HepG2 (cell line): Measurements from ENCODE around the gene WWC2. TPM values are rescaled to one million over a fixed set of nuclear protein-coding genes. Genes with fewer than 3 reads are reported as not detected.

Experiments
- ATAC-seq: fragments of 200-7000 bp; cut with Tn5 transposase; 3 replicates; pipeline ENCODE4 v1.9.1; 2020; ENCODE audit warnings: mild to moderate bottlenecking, moderate library complexity
- BruUV-seq: library from RNA; stranded (reverse); fragments of 400-500 nt; replicated peaks from 2 replicates; lab custom pipeline; 2021; lab: Mats Ljungman, UMichigan
- CTCF ChIA-PET: fragments of 300-600 bp; formaldehyde crosslinking; extraction: SDS; loops from one replicate; lab custom pipeline; 2021; ENCODE audit warnings: low total read pairs, inconsistent platforms, low intra/inter-chr PET ratio; lab: Yijun Ruan, JAX
- POLR2A ChIA-PET: fragments of 350-600 bp; sonication (Branson Sonifier 250); formaldehyde crosslinking; loops from one replicate; lab custom pipeline; 2020; ENCODE audit warnings: antibody characterized with exemption, inconsistent platforms; lab: Yijun Ruan, JAX
- DNase-seq: peaks from one replicate; pipeline ENCODE4 v3.0.0-alpha.2; 2015; ENCODE audit warnings: low spot score
- FAIRE-seq: peaks from 3 replicates; lab custom pipeline; 2011; peaks lifted over from hg19 to GRCh38; lab: Jason Lieb, UNC
- H2AFZ ChIP-seq: one replicate; pipeline ENCODE4 v1.6.1; 2011; ENCODE audit warnings: low read length, inconsistent platforms
- H3K27ac ChIP-seq: fragments of 300-600 bp; 3 replicates; pipeline ENCODE4 v1.8.0; 2011; ENCODE audit warnings: mixed run types, mild to moderate bottlenecking, mixed read lengths, low read length, inconsistent platforms; ENCODE audit not compliant: insufficient read depth; ENCODE audit errors: extremely low read length
- H3K27me3 ChIP-seq, 2 experiments: fragments of 200-600 bp in 1 of 2; 2 replicates in 1 of 2; 3 replicates in 1 of 2; pipeline versions ENCODE4 v1.6.0 to v1.8.0; 2011; ENCODE audit warnings: low read length in 2 of 2, mild to moderate bottlenecking in 2 of 2, moderate library complexity in 2 of 2, inconsistent platforms in 1 of 2; ENCODE audit not compliant: insufficient read depth in 2 of 2, control insufficient read depth in 1 of 2
- H3K36me3 ChIP-seq, 2 experiments: fragments of 200-600 bp in 1 of 2; replicated peaks in 1 of 2; 2 replicates in 1 of 2; 3 replicates in 1 of 2; pipeline versions ENCODE4 v1.5.1 to v1.8.0; 2011; ENCODE audit warnings: low read length in 2 of 2, inconsistent platforms in 1 of 2; ENCODE audit not compliant: insufficient read depth in 2 of 2, control insufficient read depth in 1 of 2
- H3K4me1 ChIP-seq: 2 replicates; pipeline ENCODE4 v1.5.1; 2012; ENCODE audit warnings: low read length, inconsistent platforms; ENCODE audit not compliant: insufficient read depth
- H3K4me2 ChIP-seq: 2 replicates; pipeline ENCODE4 v1.6.0; 2011; ENCODE audit warnings: low read depth, low read length, inconsistent platforms
- H3K4me3 ChIP-seq, 3 experiments: fragments of 200-600 bp in 1 of 3; sonication (generic), shearing (Covaris generic) in 1 of 3; replicated peaks in 1 of 3; 2 replicates each; pipeline ENCODE4 v1.5.1; 2011 to 2016; ENCODE audit warnings: low read length in 3 of 3, inconsistent platforms in 2 of 3, low read depth in 2 of 3, mild to moderate bottlenecking in 2 of 3, control low read depth in 1 of 3, mixed read lengths in 1 of 3; ENCODE audit not compliant: insufficient read depth in 1 of 3
- H3K79me2 ChIP-seq: one replicate; pipeline ENCODE4 v1.6.1; 2011; ENCODE audit warnings: low read length, inconsistent platforms; ENCODE audit not compliant: insufficient read depth
- H3K9ac ChIP-seq: 2 replicates; pipeline ENCODE4 v1.6.0; 2011; ENCODE audit warnings: mild to moderate bottlenecking, low read depth, low read length, inconsistent platforms; ENCODE audit not compliant: insufficient read depth
- H3K9me3 ChIP-seq: 2 replicates; pipeline ENCODE4 v1.5.1; 2012; ENCODE audit warnings: mild to moderate bottlenecking, low read length
- H4K20me1 ChIP-seq: 2 replicates; pipeline ENCODE4 v1.6.0; 2011; ENCODE audit warnings: inconsistent platforms, mild to moderate bottlenecking, low read length, moderate library complexity; ENCODE audit not compliant: insufficient read depth
- RAD21 ChIP-seq: fragments of 450-650 bp; formaldehyde crosslinking; IDR thresholded peaks from 2 replicates; pipeline ENCODE4 v1.5.0; 2020; ENCODE audit warnings: mild to moderate bottlenecking
- STAG1 ChIP-seq: sonication (generic); formaldehyde crosslinking; IDR thresholded peaks from 2 replicates; pipeline ENCODE4 v1.4.0; 2020; ENCODE audit warnings: missing genetic modification reagents
- TAF1 ChIP-seq: sonication (generic); formaldehyde crosslinking; IDR thresholded peaks from 2 replicates; pipeline ENCODE4 v1.4.0; 2020; ENCODE audit warnings: missing genetic modification reagents
- ZBTB1 ChIP-seq: sonication (generic); formaldehyde crosslinking; IDR thresholded peaks from 2 replicates; pipeline ENCODE4 v1.4.0; 2020; ENCODE audit warnings: missing genetic modification reagents, borderline replicate concordance
- ZNF670 ChIP-seq: sonication (generic); formaldehyde crosslinking; IDR thresholded peaks from 2 replicates; pipeline ENCODE4 v1.8.0; 2022; ENCODE audit warnings: mild to moderate bottlenecking, missing genetic modification reagents, borderline replicate concordance
- ZNF746 ChIP-seq: sonication (generic); formaldehyde crosslinking; IDR thresholded peaks from 2 replicates; pipeline ENCODE4 v1.8.0; 2022; ENCODE audit warnings: mild to moderate bottlenecking, missing genetic modification reagents
- ZNF816 ChIP-seq: sonication (generic); formaldehyde crosslinking; IDR thresholded peaks from 2 replicates; pipeline ENCODE4 v1.8.0; 2022; ENCODE audit warnings: missing genetic modification reagents, mild to moderate bottlenecking, borderline replicate concordance
- WGBS: methylation state at CpG from one replicate; pipeline ENCODE4 v1.1.6; 2017; ENCODE audit warnings: low lambda C conversion rate; 5-methylcytosine and 5-hydroxymethylcytosine counted together
- in situ Hi-C: cut with HindIII; loops from 2 replicates; pipeline ENCODE4 v1.10.0; 2017; ENCODE audit warnings: low pct_unique_long_range_greater_than_20kb; ENCODE audit not compliant: extremely low pct_ligation_motif_present
- intact Hi-C: fragments of 100-400 bp; cut with micrococcal nuclease; formaldehyde crosslinking; loops from one replicate; pipeline ENCODE4 v1.10.0; 2022; ENCODE audit not compliant: unreplicated experiment
- polyA plus RNA-seq, 8 experiments: library from polyadenylated mRNA; depleted of rRNA in 3 of 8; stranded (reverse) in 7 of 8; unstranded in 1 of 8; fragments of >200 nt; fragmentation: Illumina TruSeq in 4 of 8; extraction: Trizol in 4 of 8; gene quantifications; 2 replicates each; pipeline versions ENCODE4 v1.2.1 to v1.2.3, GENCODE V29; 2011 to 2016; ENCODE audit warnings: low read depth in 4 of 8, missing spikeins in 1 of 8, mixed read lengths in 1 of 8; ENCODE audit not compliant: insufficient read depth in 1 of 8
- total RNA-seq, 5 experiments: library from RNA; depleted of rRNA; stranded (reverse); fragments of >200 nt; fragmentation: Illumina TruSeq; extraction: Trizol; gene quantifications; 2 replicates each; pipeline ENCODE4 v1.2.3, GENCODE V29; 2016; ENCODE audit warnings: low read depth in 1 of 5
- TF ChIP-seq, protein P1 (sequence below): sonication (generic); formaldehyde crosslinking; IDR thresholded peaks from 2 replicates; pipeline ENCODE4 v1.4.0; 2020; ENCODE audit warnings: mild to moderate bottlenecking, missing genetic modification reagents
- TF ChIP-seq, protein P2 (sequence below): IDR thresholded peaks from 2 replicates; pipeline ENCODE4 v1.6.1; 2016; ENCODE audit warnings: missing biosample characterization, missing genetic modification reagents, low read depth

The WWC2 gene
- total and polyA plus RNA-seq, 2 of the 13 experiments (the other 11 are each of a cell fraction or from before 2014, with no cell fraction given), result 40.0 to 50.1 TPM

GRCh38 chr4:183140911-183141320, 41.9 kb downstream of the WWC2 start (continued):
- no peak for TF ChIP-seq TAF1

- TF ChIP-seq ZNF670 (CRISPR knock-in tag) (no peak), ZNF746 (CRISPR knock-in tag) (no peak), ZBTB1 (CRISPR knock-in tag) (no peak), RAD21 (no peak), STAG1 (CRISPR knock-in tag) (0 out of 2 replicates have a peak, but pooled peaks have one; percentile 4), ZNF816 (CRISPR knock-in tag) (no peak)
- TF ChIP-seq, protein P1, sequence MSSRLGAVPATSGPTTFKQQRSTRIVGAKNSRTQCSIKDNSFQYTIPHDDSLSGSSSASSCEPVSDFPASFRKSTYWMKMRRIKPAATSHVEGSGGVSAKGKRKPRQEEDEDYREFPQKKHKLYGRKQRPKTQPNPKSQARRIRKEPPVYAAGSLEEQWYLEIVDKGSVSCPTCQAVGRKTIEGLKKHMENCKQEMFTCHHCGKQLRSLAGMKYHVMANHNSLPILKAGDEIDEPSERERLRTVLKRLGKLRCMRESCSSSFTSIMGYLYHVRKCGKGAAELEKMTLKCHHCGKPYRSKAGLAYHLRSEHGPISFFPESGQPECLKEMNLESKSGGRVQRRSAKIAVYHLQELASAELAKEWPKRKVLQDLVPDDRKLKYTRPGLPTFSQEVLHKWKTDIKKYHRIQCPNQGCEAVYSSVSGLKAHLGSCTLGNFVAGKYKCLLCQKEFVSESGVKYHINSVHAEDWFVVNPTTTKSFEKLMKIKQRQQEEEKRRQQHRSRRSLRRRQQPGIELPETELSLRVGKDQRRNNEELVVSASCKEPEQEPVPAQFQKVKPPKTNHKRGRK (CRISPR knock-in tag), result no peak
- TF ChIP-seq, protein P2, sequence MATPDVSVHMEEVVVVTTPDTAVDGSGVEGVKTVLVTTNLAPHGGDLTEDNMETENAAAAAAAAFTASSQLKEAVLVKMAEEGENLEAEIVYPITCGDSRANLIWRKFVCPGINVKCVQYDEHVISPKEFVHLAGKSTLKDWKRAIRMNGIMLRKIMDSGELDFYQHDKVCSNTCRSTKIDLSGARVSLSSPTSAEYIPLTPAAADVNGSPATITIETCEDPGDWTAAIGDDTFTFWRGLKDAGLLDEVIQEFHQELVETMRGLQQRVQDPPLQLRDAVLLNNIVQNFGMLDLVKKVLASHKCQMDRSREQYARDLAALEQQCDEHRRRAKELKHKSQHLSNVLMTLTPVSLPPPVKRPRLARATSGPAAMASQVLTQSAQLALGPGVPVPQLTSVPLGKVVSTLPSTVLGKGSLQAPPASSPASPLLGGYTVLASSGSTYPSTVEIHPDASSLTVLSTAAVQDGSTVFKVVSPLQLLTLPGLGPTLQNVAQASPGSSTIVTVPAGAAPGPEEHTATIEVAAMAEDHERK (CRISPR knock-in tag), result no peak
- CTCF ChIA-PET, result no interaction called here
- no TSS peak for BruUV-seq
Measured at GRCh38 chr4:183141997-183142396, 42.9 kb downstream of the WWC2 start.

More at GRCh38 chr4:183141997-183142396, 42.9 kb downstream of the WWC2 start:
- Histone ChIP-seq H3K79me2 (peaks cover 97% of the 10 kb centered on the region), H3K4me3 (no peak overlapping the region), H3K36me3 (peaks cover 0 to 1% of the 10 kb centered on the region in 2 experiments; a peak in 3 of 5 replicates), H2AFZ (no peak overlapping the region), H3K27me3 (no peaks in the 10 kb centered on the region), H4K20me1 (peaks cover 71% of the 10 kb centered on the region), H3K27ac (no peak overlapping the region), H3K9me3 (no peaks in the 10 kb centered on the region), H3K4me2 (no peak overlapping the region), H3K9ac (no peak overlapping the region), H3K4me1 (peaks cover 80% of the 10 kb centered on the region)
- in situ Hi-C loops (no loop called here), intact Hi-C loops (loop anchor here (2.0 kb wide), 1 partner anchor 41 kb away; no protein-coding TSS in a partner anchor)
- WGBS, result 94% methylated on average over 1 of the region's 1 CpG
- POLR2A ChIA-PET, result interaction anchor here (1.8 kb wide), 1 partner anchor 43 kb away, joined by 5 read pairs; the partner anchor contains the start of gene WWC2
- DNase-seq, result no peak
- ATAC-seq, result no peak
- no peak for FAIRE-seq
